GM12864 (cell line): ENCODE results near the gene AK5.

Source experiments
- DNase-seq: peaks from one replicate; pipeline ENCODE4 v3.0.0-alpha.2; 2011; ENCODE audit warnings: low read depth
- H3K4me3 ChIP-seq: 2 replicates; pipeline ENCODE4 v1.5.1; 2011; ENCODE audit warnings: mild to moderate bottlenecking, low read depth, low read length, control low read depth
- CTCF ChIP-seq: IDR thresholded peaks from 2 replicates; pipeline ENCODE4 v1.5.1; 2011; ENCODE audit warnings: low read depth, mild to moderate bottlenecking, moderate library complexity, low read length, control low read depth, inconsistent platforms; ENCODE audit errors: missing control alignments

Gene AK5

GRCh38 chr1:77597310-77597709, 315.5 kb downstream of the AK5 start:
- DNase-seq, result no peak
- TF ChIP-seq CTCF, result no peak
- H3K4me3 ChIP-seq, result no peak overlapping the region

GRCh38 chr1:77605246-77606026, 323.6 kb downstream of the AK5 start:
- no peak for DNase-seq
- TF ChIP-seq CTCF, result no peak
- H3K4me3 ChIP-seq, result no peak overlapping the region

GRCh38 chr1:77608893-77609292, 327.1 kb downstream of the AK5 start:
- TF ChIP-seq CTCF, result no peak
- DNase-seq, result no peak
- no peak overlapping the region for H3K4me3 ChIP-seq
